HepG2 (cell line): Measurements from ENCODE around the gene CHST1. TPM values are rescaled to one million over a fixed set of nuclear protein-coding genes. Genes with fewer than 3 reads are reported as not detected.

Experiments
- ATAC-seq: fragments of 200-7000 bp; cut with Tn5 transposase; 3 replicates; pipeline ENCODE4 v1.9.1; 2020; ENCODE audit warnings: mild to moderate bottlenecking, moderate library complexity
- BruUV-seq: library from RNA; stranded (reverse); fragments of 400-500 nt; replicated peaks from 2 replicates; lab custom pipeline; 2021; lab: Mats Ljungman, UMichigan
- CTCF ChIA-PET: fragments of 300-600 bp; formaldehyde crosslinking; extraction: SDS; loops from one replicate; lab custom pipeline; 2021; ENCODE audit warnings: low total read pairs, inconsistent platforms, low intra/inter-chr PET ratio; lab: Yijun Ruan, JAX
- POLR2A ChIA-PET: fragments of 350-600 bp; sonication (Branson Sonifier 250); formaldehyde crosslinking; loops from one replicate; lab custom pipeline; 2020; ENCODE audit warnings: antibody characterized with exemption, inconsistent platforms; lab: Yijun Ruan, JAX
- DNase-seq: peaks from one replicate; pipeline ENCODE4 v3.0.0-alpha.2; 2015; ENCODE audit warnings: low spot score
- FAIRE-seq: peaks from 3 replicates; lab custom pipeline; 2011; peaks lifted over from hg19 to GRCh38; lab: Jason Lieb, UNC
- H2AFZ ChIP-seq: one replicate; pipeline ENCODE4 v1.6.1; 2011; ENCODE audit warnings: low read length, inconsistent platforms
- H3K27ac ChIP-seq: fragments of 300-600 bp; 3 replicates; pipeline ENCODE4 v1.8.0; 2011; ENCODE audit warnings: mixed run types, mild to moderate bottlenecking, mixed read lengths, low read length, inconsistent platforms; ENCODE audit not compliant: insufficient read depth; ENCODE audit errors: extremely low read length
- H3K27me3 ChIP-seq, 2 experiments: fragments of 200-600 bp in 1 of 2; 2 replicates in 1 of 2; 3 replicates in 1 of 2; pipeline versions ENCODE4 v1.6.0 to v1.8.0; 2011; ENCODE audit warnings: low read length in 2 of 2, mild to moderate bottlenecking in 2 of 2, moderate library complexity in 2 of 2, inconsistent platforms in 1 of 2; ENCODE audit not compliant: insufficient read depth in 2 of 2, control insufficient read depth in 1 of 2
- H3K36me3 ChIP-seq, 2 experiments: fragments of 200-600 bp in 1 of 2; replicated peaks in 1 of 2; 2 replicates in 1 of 2; 3 replicates in 1 of 2; pipeline versions ENCODE4 v1.5.1 to v1.8.0; 2011; ENCODE audit warnings: low read length in 2 of 2, inconsistent platforms in 1 of 2; ENCODE audit not compliant: insufficient read depth in 2 of 2, control insufficient read depth in 1 of 2
- H3K4me1 ChIP-seq: 2 replicates; pipeline ENCODE4 v1.5.1; 2012; ENCODE audit warnings: low read length, inconsistent platforms; ENCODE audit not compliant: insufficient read depth
- H3K4me2 ChIP-seq: 2 replicates; pipeline ENCODE4 v1.6.0; 2011; ENCODE audit warnings: low read depth, low read length, inconsistent platforms
- H3K4me3 ChIP-seq, 3 experiments: fragments of 200-600 bp in 1 of 3; sonication (generic), shearing (Covaris generic) in 1 of 3; replicated peaks in 1 of 3; 2 replicates each; pipeline ENCODE4 v1.5.1; 2011 to 2016; ENCODE audit warnings: low read length in 3 of 3, inconsistent platforms in 2 of 3, low read depth in 2 of 3, mild to moderate bottlenecking in 2 of 3, control low read depth in 1 of 3, mixed read lengths in 1 of 3; ENCODE audit not compliant: insufficient read depth in 1 of 3
- H3K79me2 ChIP-seq: one replicate; pipeline ENCODE4 v1.6.1; 2011; ENCODE audit warnings: low read length, inconsistent platforms; ENCODE audit not compliant: insufficient read depth
- H3K9ac ChIP-seq: 2 replicates; pipeline ENCODE4 v1.6.0; 2011; ENCODE audit warnings: mild to moderate bottlenecking, low read depth, low read length, inconsistent platforms; ENCODE audit not compliant: insufficient read depth
- H3K9me3 ChIP-seq: 2 replicates; pipeline ENCODE4 v1.5.1; 2012; ENCODE audit warnings: mild to moderate bottlenecking, low read length
- H4K20me1 ChIP-seq: 2 replicates; pipeline ENCODE4 v1.6.0; 2011; ENCODE audit warnings: inconsistent platforms, mild to moderate bottlenecking, low read length, moderate library complexity; ENCODE audit not compliant: insufficient read depth
- ASH2L ChIP-seq: fragments of 300-600, 200-600 bp; sonication (generic); IDR thresholded peaks from 2 replicates; pipeline ENCODE4 v1.7.0; 2017; ENCODE audit warnings: low read depth, mild to moderate bottlenecking, moderate library complexity, mixed read lengths, low read length; ENCODE audit not compliant: insufficient read length
- ATF1 ChIP-seq: IDR thresholded peaks from 2 replicates; pipeline ENCODE4 v1.6.1; 2016; ENCODE audit warnings: mild to moderate bottlenecking, control low read depth
- EP300 ChIP-seq, 3 experiments: sonication (generic) in 1 of 3; formaldehyde crosslinking in 1 of 3; IDR thresholded peaks; 2 replicates each; pipeline versions ENCODE4 v1.5.1 to v1.6.1; 2011 to 2020; ENCODE audit warnings: low read depth in 2 of 3, low read length in 2 of 3, borderline replicate concordance in 1 of 3, improper control_type of control experiment in 1 of 3, mild to moderate bottlenecking in 1 of 3, missing genetic modification reagents in 1 of 3, moderate library complexity in 1 of 3
- HNF4A ChIP-seq: sonication (generic); formaldehyde crosslinking; IDR thresholded peaks from 2 replicates; pipeline ENCODE4 v1.4.0; 2020; ENCODE audit warnings: missing genetic modification reagents
- HOXA9 ChIP-seq: sonication (generic); formaldehyde crosslinking; IDR thresholded peaks from 2 replicates; pipeline ENCODE4 v1.8.1; 2022; ENCODE audit warnings: missing genetic modification reagents, mild to moderate bottlenecking, moderate library complexity, borderline replicate concordance
- RERE ChIP-seq: IDR thresholded peaks from 2 replicates; pipeline ENCODE4 v1.6.1; 2016; ENCODE audit warnings: low read depth, missing genetic modification reagents, missing compliant biosample characterization
- ZFYVE20 ChIP-seq: sonication (generic); formaldehyde crosslinking; IDR thresholded peaks from 2 replicates; pipeline ENCODE4 v1.8.0; 2023; ENCODE audit warnings: low read depth, mild to moderate bottlenecking, moderate library complexity, missing genetic modification reagents, borderline replicate concordance
- ZNF275 ChIP-seq: sonication (generic); formaldehyde crosslinking; IDR thresholded peaks from 2 replicates; pipeline ENCODE4 v1.8.0; 2022; ENCODE audit warnings: missing genetic modification reagents, mild to moderate bottlenecking, inconsistent platforms, borderline replicate concordance
- ZNF33A ChIP-seq: sonication (generic); formaldehyde crosslinking; IDR thresholded peaks from 2 replicates; pipeline ENCODE4 v1.5.1; 2020; ENCODE audit warnings: missing genetic modification reagents, mild to moderate bottlenecking, moderate library complexity, borderline replicate concordance
- ZNF543 ChIP-seq: sonication (generic); formaldehyde crosslinking; IDR thresholded peaks from 2 replicates; pipeline ENCODE4 v1.4.0; 2020; ENCODE audit warnings: mild to moderate bottlenecking, missing genetic modification reagents
- WGBS: methylation state at CpG from one replicate; pipeline ENCODE4 v1.1.6; 2017; ENCODE audit warnings: low lambda C conversion rate; 5-methylcytosine and 5-hydroxymethylcytosine counted together
- in situ Hi-C: cut with HindIII; loops from 2 replicates; pipeline ENCODE4 v1.10.0; 2017; ENCODE audit warnings: low pct_unique_long_range_greater_than_20kb; ENCODE audit not compliant: extremely low pct_ligation_motif_present
- intact Hi-C: fragments of 100-400 bp; cut with micrococcal nuclease; formaldehyde crosslinking; loops from one replicate; pipeline ENCODE4 v1.10.0; 2022; ENCODE audit not compliant: unreplicated experiment
- polyA plus RNA-seq, 8 experiments: library from polyadenylated mRNA; depleted of rRNA in 3 of 8; stranded (reverse) in 7 of 8; unstranded in 1 of 8; fragments of >200 nt; fragmentation: Illumina TruSeq in 4 of 8; extraction: Trizol in 4 of 8; gene quantifications; 2 replicates each; pipeline versions ENCODE4 v1.2.1 to v1.2.3, GENCODE V29; 2011 to 2016; ENCODE audit warnings: low read depth in 4 of 8, missing spikeins in 1 of 8, mixed read lengths in 1 of 8; ENCODE audit not compliant: insufficient read depth in 1 of 8
- total RNA-seq, 5 experiments: library from RNA; depleted of rRNA; stranded (reverse); fragments of >200 nt; fragmentation: Illumina TruSeq; extraction: Trizol; gene quantifications; 2 replicates each; pipeline ENCODE4 v1.2.3, GENCODE V29; 2016; ENCODE audit warnings: low read depth in 1 of 5
- TF ChIP-seq, protein P1 (sequence below): sonication (generic); formaldehyde crosslinking; IDR thresholded peaks from 2 replicates; pipeline ENCODE4 v1.5.1; 2020; ENCODE audit warnings: missing genetic modification reagents, mild to moderate bottlenecking, borderline replicate concordance

The CHST1 gene
- total and polyA plus RNA-seq, 2 of the 13 experiments (the other 11 are each of a cell fraction or from before 2014, with no cell fraction given): not detected

DNA sequence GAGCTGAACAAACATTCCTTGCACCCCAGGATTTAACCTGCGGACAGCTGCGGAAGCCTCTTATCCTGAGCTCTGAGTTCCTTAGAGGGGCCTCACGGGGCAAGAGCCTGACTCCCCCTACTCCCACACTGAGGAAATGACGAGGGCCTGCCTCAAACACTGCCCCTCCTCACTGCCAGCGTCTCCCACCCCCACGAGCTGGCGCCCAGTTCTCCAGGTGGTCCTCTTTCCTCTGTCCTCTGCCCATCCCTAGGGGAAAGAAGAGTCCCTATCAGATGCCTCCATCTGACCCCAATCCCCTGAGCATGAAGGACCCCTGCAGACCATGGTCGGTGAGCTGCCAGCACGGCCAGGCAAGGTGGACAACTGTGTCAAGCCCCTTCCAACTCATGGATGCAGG lies 14.3 kb downstream of the CHST1 start (continued):
- TF ChIP-seq ATF1 (CRISPR knock-in tag): no peak

DNA sequence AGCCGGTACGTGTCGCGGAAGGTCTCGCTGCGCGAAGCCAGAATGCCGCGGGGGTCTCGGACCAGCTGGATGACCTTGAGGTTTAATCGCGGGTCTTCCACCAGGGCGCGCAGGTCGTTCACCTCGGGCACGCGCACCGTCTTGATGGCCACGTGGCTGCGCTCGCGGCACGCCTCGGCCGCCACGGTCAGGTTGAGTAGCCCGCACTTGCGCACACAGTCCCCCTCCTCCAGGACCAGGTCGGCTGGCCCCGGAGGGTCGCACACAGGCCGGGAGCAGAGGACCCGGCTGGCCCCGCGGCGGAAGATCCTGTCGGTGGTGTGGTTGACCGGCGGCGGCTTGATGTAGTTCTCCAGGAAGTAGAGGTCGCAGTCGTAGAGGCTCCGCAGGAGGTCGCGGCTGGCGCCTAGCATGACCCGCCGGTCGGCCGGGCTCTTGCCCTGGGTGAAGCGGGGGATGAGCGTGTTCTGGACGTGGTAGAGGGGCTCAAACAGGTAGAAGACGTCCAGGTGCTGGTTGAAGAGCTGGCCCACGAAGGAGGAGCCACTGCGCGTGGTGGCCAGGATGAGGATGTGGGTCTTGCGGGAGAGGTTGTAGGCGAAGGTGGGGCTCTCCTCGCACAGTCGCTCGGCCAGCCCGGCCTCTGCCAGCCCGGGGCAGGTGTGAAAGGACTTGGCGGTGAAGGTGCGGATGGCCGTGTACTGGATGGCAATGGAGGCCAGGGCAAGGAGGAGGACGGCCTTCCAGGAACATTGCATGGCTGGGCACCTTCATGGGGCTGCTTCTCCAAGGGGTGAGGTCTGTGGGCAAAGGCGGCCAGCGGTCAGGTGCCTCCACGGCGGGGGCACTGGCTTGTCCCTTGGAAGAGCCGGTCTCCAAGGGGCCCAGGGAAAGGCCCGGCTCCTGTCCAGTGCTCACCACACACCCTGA lies 15.0 kb downstream of the CHST1 start:
- Histone ChIP-seq H3K4me3 (no peak overlapping the region), H3K4me1 (no peaks in the 10 kb centered on the region), H4K20me1 (no peaks in the 10 kb centered on the region), H3K79me2 (no peaks in the 10 kb centered on the region), H3K36me3 (no peaks in the 10 kb centered on the region), H3K27me3 (peaks cover 4 to 40% of the 10 kb centered on the region in 2 experiments; a peak in 4 of 5 replicates), H2AFZ (no peak overlapping the region), H3K4me2 (no peak overlapping the region), H3K27ac (no peak overlapping the region), H3K9me3 (no peaks in the 10 kb centered on the region), H3K9ac (no peak overlapping the region)
- BruUV-seq: no TSS peak
- ChIA-PET CTCF (no interaction called here), POLR2A (no interaction called here)
- no peak for DNase-seq
- no peak for ATAC-seq
- no peak for FAIRE-seq
- intact Hi-C loops: no loop called here
- 86% methylated on average over 55 of the region's 75 CpGs for WGBS
- in situ Hi-C loops: loop anchor here (5.0 kb wide), 1 partner anchor 278 kb away; no protein-coding TSS in a partner anchor
- TF ChIP-seq ZNF275 (CRISPR knock-in tag): no peak
- TF ChIP-seq ZNF543: no peak
- no peak for TF ChIP-seq RERE (CRISPR knock-in tag)
- no peak for TF ChIP-seq ZNF33A (CRISPR knock-in tag)
- no peak for TF ChIP-seq ZFYVE20 (CRISPR knock-in tag)
- no peak for TF ChIP-seq HOXA9
- TF ChIP-seq ASH2L: no peak
- no peak for TF ChIP-seq HNF4A (CRISPR knock-in tag)
- TF ChIP-seq, protein P1, sequence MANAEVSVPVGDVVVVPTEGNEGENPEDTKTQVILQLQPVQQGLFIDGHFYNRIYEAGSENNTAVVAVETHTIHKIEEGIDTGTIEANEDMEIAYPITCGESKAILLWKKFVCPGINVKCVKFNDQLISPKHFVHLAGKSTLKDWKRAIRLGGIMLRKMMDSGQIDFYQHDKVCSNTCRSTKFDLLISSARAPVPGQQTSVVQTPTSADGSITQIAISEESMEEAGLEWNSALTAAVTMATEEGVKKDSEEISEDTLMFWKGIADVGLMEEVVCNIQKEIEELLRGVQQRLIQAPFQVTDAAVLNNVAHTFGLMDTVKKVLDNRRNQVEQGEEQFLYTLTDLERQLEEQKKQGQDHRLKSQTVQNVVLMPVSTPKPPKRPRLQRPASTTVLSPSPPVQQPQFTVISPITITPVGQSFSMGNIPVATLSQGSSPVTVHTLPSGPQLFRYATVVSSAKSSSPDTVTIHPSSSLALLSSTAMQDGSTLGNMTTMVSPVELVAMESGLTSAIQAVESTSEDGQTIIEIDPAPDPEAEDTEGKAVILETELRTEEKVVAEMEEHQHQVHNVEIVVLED (CRISPR knock-in tag): no peak
- TF ChIP-seq EP300 (IDR thresholded peaks at IDR 0.05; ENCODE audit: low read depth in 2 of 2, low read length in 2 of 2): no peak
- no peak for TF ChIP-seq EP300 (CRISPR knock-in tag; IDR thresholded peaks at IDR 0.05; ENCODE audit: borderline replicate concordance)
